Inflammatory macrophage (primary cell): ENCODE results near the gene RSRC1.

Experiments
- DNase-seq, 2 donors: peaks; one replicate each; pipeline ENCODE4 v3.0.0-alpha.2; 2020 to 2022

RSRC1 gene

DNA sequence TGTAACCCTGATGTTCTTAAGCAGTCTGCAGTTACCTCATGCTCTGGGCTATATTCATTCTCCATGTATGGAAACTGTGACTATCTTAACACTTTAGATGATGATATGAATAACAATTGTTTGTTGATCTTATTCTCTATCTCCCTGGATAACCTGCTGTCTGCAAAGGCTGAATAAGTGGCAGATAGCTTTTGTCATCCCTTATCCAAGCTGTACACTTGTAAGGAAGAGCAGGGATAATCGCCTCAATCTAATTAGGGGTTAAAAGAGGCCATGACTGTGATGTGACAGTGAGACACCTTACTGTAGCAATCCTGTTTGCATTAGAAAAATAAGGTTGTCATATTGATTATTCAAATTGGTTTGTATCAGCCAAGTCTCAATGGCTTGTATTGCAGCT is 123.9 kb downstream of the RSRC1 start:
- no peak for DNase-seq

GRCh38 chr3:158244274-158244673 is 134.4 kb downstream of the RSRC1 start:
- no peak for DNase-seq

GRCh38 chr3:158247288-158247687 is 137.4 kb downstream of the RSRC1 start:
- DNase-seq, result no peak

- DNase-seq, result no peak
Observed at GRCh38 chr3:158248261-158248660, 138.4 kb downstream of the RSRC1 start.

DNA sequence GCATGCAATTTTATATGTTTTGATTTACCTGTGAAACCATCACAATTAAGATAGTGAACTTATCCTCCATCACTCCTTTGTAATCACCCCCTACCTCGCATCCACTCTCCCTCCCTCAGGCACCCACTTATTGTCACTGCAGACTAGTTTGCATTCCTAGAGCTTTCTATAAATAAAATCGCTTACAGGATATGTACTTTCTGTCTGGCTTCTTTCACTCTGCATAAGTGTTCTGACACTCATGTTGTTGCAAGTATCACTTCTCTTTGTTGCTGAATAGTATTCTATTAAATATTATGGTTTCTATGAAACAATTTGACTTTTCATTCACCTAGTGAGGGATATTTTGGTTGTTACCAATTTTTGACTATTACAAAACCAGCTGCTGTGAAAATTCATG is 139.3 kb downstream of the RSRC1 start:
- no peak for DNase-seq

DNA sequence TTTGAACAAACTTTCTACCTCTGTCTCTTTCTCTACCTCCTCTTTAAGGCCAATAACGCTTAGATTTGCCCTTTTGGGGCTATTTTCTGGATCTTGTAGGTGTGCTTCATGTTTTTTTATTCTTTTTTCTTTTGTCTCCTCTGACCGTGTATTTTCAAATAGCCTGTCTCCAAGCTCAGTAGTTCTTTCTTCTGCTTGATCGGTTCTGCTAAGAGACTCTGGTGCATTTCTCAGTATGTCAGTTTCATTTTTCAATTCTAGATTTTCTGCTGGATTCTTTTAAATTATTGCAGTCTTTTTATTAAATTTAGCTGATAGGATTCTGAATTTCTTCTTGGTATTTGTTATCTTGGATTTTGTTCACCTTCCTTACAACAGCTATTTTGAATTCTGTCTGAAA is 148.7 kb downstream of the RSRC1 start:
- DNase-seq, result no peak

- DNase-seq, result no peak
Observed at GRCh38 chr3:158260392-158260791, 150.5 kb downstream of the RSRC1 start.

- DNase-seq, result peak; percentile 31 to 40
Observed at GRCh38 chr3:158261371-158261991, 151.6 kb downstream of the RSRC1 start.

DNA sequence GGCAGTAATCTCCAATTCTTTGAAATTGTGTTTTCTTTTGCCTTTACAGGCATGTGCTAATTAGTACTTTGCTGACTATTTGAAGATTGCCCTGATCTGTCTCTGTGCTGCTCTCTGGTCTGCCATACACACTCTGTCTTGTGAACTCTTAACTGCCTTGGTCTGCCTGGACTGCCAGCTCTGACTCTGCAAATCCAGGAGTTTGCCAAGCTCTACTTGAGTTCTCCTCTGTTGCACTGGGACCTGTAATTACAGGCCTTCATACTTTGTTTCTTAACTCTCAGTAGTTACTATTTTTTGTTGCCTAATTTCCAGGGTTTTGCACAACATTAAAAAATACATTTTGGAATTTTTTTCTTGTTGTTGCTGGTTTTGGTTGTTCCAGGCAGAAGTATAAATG is 155.0 kb downstream of the RSRC1 start:
- no peak for DNase-seq

- no peak for DNase-seq
Observed at GRCh38 chr3:158267015-158267414, 157.1 kb downstream of the RSRC1 start.

DNA sequence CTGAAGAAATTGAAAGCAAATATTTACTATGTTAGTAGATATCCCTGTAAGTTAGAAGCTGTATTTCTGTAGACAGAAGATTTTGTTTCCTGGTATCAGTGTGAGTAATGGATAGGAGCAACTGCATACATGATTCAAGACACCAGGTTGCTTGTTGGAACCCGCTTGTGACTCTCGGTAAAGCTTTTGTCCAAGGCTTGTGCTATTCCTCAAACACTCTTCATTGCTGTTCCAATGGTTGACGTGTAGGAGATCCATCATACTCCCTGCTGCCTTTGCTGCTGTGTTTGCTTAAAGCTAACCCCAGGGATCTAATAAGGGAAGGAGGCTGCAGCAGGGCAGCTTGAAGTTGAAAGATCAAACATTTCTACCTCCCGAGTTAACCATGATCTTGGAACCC is 160.1 kb downstream of the RSRC1 start:
- no peak for DNase-seq

DNA sequence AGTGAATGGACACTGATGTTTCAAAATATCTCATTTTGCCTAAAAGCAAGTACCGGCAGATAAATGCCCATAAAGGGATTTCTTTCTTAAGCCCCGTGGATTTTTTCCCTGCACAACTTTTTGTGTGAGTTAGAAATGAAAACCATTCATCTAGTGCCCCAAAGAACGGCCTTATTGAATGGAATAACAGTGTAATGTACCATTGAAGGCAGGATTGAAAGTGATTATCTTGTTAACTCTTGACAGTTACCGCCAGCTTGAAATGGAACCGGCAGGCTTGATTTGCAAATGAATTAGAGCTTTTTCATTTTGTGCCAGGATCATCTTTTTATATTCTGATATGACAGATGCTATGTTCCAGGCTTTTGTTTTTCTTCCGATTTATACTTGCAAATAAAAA is 162.2 kb downstream of the RSRC1 start:
- no peak for DNase-seq

GRCh38 chr3:158273656-158274055 is 163.8 kb downstream of the RSRC1 start:
- no peak for DNase-seq

DNA sequence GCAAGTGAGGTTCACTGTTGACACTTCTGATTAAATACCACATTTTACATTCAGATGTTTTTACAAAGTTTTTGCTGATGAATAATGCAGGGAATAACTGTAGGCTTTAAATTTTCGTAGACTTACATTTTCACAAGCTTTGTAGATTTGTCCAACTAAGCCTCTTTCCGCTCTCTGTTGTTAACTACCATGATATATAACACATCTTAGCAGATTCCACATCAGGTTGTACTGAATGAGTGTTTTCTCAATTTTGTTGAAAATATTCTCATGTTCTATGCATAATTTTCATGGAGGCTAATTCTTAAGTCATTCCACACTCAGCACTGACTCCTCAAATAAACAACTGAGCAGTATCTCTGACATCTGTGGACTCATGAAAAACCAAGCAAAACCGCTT is 168.3 kb downstream of the RSRC1 start:
- no peak for DNase-seq

GRCh38 chr3:158279609-158280008 is 169.7 kb downstream of the RSRC1 start:
- DNase-seq, result peak; percentile 39 to 53

GRCh38 chr3:158295771-158296170 is 185.9 kb downstream of the RSRC1 start:
- DNase-seq, result no peak

DNA sequence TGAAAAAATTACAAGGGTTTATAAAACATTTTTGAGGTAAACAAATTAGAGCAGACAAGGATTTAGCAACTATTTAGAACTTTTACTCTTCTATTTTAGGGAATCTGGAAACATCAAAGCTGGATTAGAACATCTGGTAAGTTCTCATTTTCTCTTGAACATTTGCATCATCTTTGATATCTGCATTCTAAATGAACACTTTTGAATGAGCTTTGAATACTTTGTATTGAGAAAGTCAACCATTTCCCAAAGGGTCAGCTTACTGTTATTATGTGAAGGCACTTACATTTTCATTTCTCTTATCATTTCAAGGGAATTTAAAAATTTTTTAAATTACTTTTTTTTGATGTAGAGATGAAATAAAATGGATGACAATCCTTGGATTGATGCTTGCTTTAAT is 188.1 kb downstream of the RSRC1 start:
- DNase-seq, result no peak

DNA sequence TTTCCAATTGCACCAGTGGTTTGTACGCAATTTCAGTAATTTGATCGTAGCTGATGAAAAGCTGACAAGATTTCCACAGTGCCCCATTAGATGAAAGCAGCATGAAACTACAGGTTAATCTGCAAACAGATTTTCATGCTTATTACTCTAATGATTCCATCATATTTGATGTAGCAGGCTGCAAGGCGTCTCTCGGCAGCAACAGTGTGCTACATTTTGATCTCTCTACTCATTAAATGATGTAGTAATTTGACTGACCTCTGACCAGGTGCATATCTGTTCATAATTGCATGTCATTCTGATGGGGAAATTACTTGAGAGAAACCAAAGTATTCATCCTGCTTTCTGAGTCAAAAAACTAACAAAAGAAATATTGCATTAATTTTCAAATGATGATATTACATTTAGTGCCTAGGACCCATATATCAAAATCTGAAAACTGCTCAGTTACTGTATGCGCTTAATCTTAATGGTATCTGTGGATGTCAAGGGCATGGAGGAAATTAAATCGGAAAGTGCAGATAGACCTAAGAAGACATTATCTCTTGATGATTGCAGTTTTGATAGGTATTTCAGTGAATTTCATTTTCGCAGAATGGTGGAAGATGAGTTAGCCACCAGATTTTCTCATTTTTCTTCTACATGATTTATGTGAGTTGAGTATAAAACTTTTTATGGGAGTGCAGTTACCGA is 198.5 kb downstream of the RSRC1 start:
- no peak for DNase-seq

- DNase-seq, result no peak
Observed at GRCh38 chr3:158312560-158313141, 202.8 kb downstream of the RSRC1 start.

GRCh38 chr3:158313338-158313927 is 203.5 kb downstream of the RSRC1 start:
- peak; percentile 45 to 51 for DNase-seq

DNA sequence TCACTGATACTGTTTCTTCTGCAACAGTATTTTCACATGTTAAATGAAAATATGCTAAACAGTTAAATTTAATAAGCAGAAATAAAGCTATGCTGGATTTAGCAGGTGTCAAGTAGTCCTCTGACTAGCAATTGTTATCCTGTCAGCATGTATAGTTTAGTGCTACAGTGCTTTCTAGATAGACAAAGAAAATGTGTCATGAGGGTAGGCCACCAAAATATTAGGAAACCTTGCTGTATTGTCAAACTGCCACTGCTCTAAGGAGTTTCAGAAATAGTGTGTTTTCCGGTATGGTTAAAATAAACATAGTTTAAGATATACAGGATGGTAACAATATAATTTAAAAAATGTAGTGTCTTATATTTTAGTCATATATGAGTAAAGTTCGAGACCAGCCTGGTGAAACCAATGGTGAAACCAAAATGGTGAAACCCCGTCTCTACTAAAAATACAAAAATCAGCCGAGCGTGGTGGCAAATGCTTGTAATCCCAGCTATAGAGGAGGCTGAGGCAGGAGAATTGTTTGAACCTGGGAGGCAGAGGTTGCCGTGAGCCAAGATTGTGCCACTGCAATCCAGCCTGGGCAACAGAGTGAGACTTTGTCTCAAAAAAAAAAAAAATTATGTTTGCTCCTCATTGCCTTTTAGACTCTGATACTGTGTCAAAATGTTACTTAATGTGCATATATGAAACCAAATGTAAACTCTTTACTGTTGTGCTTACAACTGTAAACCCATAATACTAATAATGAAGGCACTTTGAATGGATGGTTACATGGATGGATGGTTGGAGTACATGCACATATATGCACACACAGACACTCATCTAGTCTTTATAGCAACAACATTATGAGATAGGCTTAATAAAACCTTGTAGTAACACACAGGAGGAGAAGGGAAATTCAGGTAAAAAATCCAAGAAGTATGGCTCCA is 204.8 kb downstream of the RSRC1 start:
- no peak for DNase-seq

DNA sequence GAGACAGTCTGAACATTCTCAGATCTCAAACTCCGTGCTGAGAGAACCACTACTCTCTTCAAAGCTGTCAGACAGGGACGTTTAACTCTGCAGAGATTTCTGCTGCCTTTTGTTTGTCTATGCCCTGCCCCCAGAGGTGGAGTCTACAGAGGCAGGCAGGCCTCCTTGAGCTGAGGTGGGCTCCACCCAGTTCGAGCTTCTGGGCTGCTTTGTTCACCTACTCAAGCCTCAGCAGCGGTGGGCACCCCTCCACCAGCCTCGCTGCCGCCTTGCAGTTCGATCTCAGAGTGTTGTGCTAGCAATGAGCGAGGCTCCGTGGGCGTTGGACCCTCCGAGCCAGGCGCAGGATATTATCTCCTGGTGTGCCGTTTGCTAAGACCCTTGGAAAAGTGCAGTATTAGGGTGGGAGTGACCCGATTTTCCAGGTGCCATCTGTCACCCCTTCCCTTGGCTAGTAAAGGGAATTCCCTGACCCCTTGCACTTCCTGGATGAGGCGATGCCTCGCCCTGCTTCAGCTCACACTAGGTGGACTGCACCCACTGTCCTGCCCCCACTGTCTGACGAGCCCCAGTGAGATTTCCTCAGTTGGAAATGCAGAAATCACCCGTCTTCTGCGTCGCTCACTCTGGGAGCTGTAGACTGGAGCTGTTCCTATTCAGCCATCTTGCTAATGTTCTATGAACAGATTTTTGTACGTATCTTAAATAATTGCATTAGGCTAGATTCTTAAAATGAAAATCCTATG is 220.0 kb downstream of the RSRC1 start:
- DNase-seq, result peak in 1 of 2 donors; percentile 2
